GM23338 (cell line): ENCODE data around the gene SLX9. TPM values are rescaled to one million over a fixed set of nuclear protein-coding genes. Genes with fewer than 3 reads are reported as not detected.

ENCODE experiments used
- ATAC-seq: fragments of 200-7000 bp; cut with Tn5 transposase; 3 replicates; pipeline ENCODE4 v1.9.1; 2020
- DNase-seq: peaks from one replicate; pipeline ENCODE4 v3.0.0-alpha.2; 2015; ENCODE audit warnings: low spot score
- H2AFZ ChIP-seq: fragments of 200-600 bp; sonication (generic); 2 replicates; pipeline ENCODE4 v1.8.0; 2016; ENCODE audit warnings: antibody characterized with exemption, mild to moderate bottlenecking, moderate library complexity
- H3F3A ChIP-seq: fragments of 200-600 bp; sonication (generic); replicated peaks from 2 replicates; pipeline ENCODE4 v1.8.0; 2017; ENCODE audit warnings: antibody characterized with exemption, mixed run types, low read depth
- H3K27ac ChIP-seq: fragments of 200-600 bp; sonication (generic); 2 replicates; pipeline ENCODE4 v1.6.1; 2016; ENCODE audit warnings: low read depth
- H3K27me3 ChIP-seq: fragments of 200-600 bp; sonication (generic); 2 replicates; pipeline ENCODE4 v1.8.0; 2016; ENCODE audit warnings: mild to moderate bottlenecking, mixed run types, moderate library complexity; ENCODE audit not compliant: insufficient read depth
- H3K36me3 ChIP-seq: fragments of 200-600 bp; sonication (generic); 2 replicates; pipeline ENCODE4 v1.8.0; 2016; ENCODE audit warnings: mild to moderate bottlenecking; ENCODE audit not compliant: insufficient read depth
- H3K4me1 ChIP-seq: fragments of 200-600 bp; sonication (generic); 2 replicates; pipeline ENCODE4 v1.8.0; 2016; ENCODE audit warnings: mild to moderate bottlenecking, moderate library complexity; ENCODE audit not compliant: insufficient read depth
- H3K4me2 ChIP-seq: fragments of 200-600 bp; sonication (generic); 2 replicates; pipeline ENCODE4 v1.7.1; 2017; ENCODE audit warnings: mixed run types
- H3K4me3 ChIP-seq: fragments of 200-600 bp; sonication (generic); 2 replicates; pipeline ENCODE4 v1.6.1; 2016; ENCODE audit warnings: mixed run types
- H3K79me2 ChIP-seq: fragments of 200-600 bp; sonication (generic); replicated peaks from 2 replicates; pipeline ENCODE4 v1.8.0; 2017; ENCODE audit warnings: mild to moderate bottlenecking; ENCODE audit not compliant: insufficient read depth
- H3K9me2 ChIP-seq: fragments of 200-600 bp; sonication (generic); 2 replicates; pipeline ENCODE4 v1.8.0; 2017; ENCODE audit not compliant: insufficient read depth
- H4K20me1 ChIP-seq: fragments of 200-600 bp; sonication (generic); replicated peaks from 2 replicates; pipeline ENCODE4 v1.8.0; 2017; ENCODE audit warnings: mild to moderate bottlenecking; ENCODE audit not compliant: insufficient read depth
- H3K27ac Mint-ChIP-seq: 2 replicates; pipeline ENCODE4 v1.8.0; 2020; ENCODE audit warnings: inconsistent platforms, mild to moderate bottlenecking, moderate library complexity, mixed read lengths
- H3K27me3 Mint-ChIP-seq: 3 replicates; pipeline ENCODE4 v1.8.0; 2022; ENCODE audit warnings: low read depth, mild to moderate bottlenecking, moderate library complexity, mixed read lengths, inconsistent platforms; ENCODE audit not compliant: insufficient read depth, poor library complexity
- H3K36me3 Mint-ChIP-seq: 3 replicates; pipeline ENCODE4 v1.8.0; 2021; ENCODE audit warnings: low read depth, mild to moderate bottlenecking, inconsistent platforms, moderate library complexity, mixed read lengths
- H3K4me1 Mint-ChIP-seq: 3 replicates; pipeline ENCODE4 v1.8.0; 2020; ENCODE audit warnings: mild to moderate bottlenecking, inconsistent platforms, mixed read lengths
- H3K4me3 Mint-ChIP-seq: 3 replicates; pipeline ENCODE4 v1.8.0; 2021; ENCODE audit warnings: moderate library complexity, mild to moderate bottlenecking, inconsistent platforms, mixed read lengths
- H3K9me3 Mint-ChIP-seq: 3 replicates; pipeline ENCODE4 v1.8.0; 2020; ENCODE audit warnings: moderate library complexity, mild to moderate bottlenecking, inconsistent platforms, mixed read lengths
- CREB1 ChIP-seq: fragments of 250-450 bp; sonication (Bioruptor Pico); IDR thresholded peaks from 2 replicates; pipeline ENCODE4 v1.5.0; 2020; ENCODE audit warnings: low read depth, mild to moderate bottlenecking, moderate library complexity
- CTCF ChIP-seq, 2 experiments: fragments of 200-600 bp in 1 of 2; sonication (generic) in 1 of 2; conservative IDR thresholded peaks; 2 replicates each; pipeline versions ENCODE4 v1.5.1 to v1.6.1; 2016 to 2017; ENCODE audit warnings: antibody characterized with exemption in 2 of 2, low read depth in 2 of 2, mild to moderate bottlenecking in 2 of 2, moderate library complexity in 1 of 2
- ETS1 ChIP-seq: IDR thresholded peaks from 2 replicates; pipeline ENCODE4 v1.6.1; 2016; ENCODE audit warnings: antibody characterized with exemption
- EZH2 ChIP-seq: fragments of 200-600 bp; sonication (generic); IDR thresholded peaks from one replicate; pipeline ENCODE4 v1.8.0; 2017; ENCODE audit warnings: antibody characterized with exemption, mild to moderate bottlenecking, low read depth; ENCODE audit not compliant: unreplicated experiment
- EZH2phosphoT487 ChIP-seq: fragments of 200-600 bp; sonication (generic); IDR thresholded peaks from one replicate; pipeline ENCODE4 v1.8.1; 2018; ENCODE audit warnings: antibody characterized with exemption; ENCODE audit not compliant: unreplicated experiment
- REST ChIP-seq: IDR thresholded peaks from one replicate; pipeline ENCODE4 v1.6.1; 2018; ENCODE audit warnings: antibody characterized with exemption; ENCODE audit not compliant: unreplicated experiment
- STAT1 ChIP-seq: IDR thresholded peaks from one replicate; pipeline ENCODE4 v1.6.1; 2016; ENCODE audit warnings: antibody characterized with exemption; ENCODE audit not compliant: unreplicated experiment
- ZNF114 ChIP-seq: fragments of 250-450 bp; sonication (Bioruptor Pico); IDR thresholded peaks from 2 replicates; pipeline ENCODE4 v1.5.0; 2020; ENCODE audit warnings: mild to moderate bottlenecking, moderate library complexity
- ZNF462 ChIP-seq: fragments of 250-450 bp; sonication (Bioruptor Pico); IDR thresholded peaks from 2 replicates; pipeline ENCODE4 v1.5.0; 2020; ENCODE audit warnings: mild to moderate bottlenecking, moderate library complexity
- polyA plus RNA-seq: library from polyadenylated mRNA; unstranded; fragments of >200 nt; fragmentation: Nextera tagmentation; extraction: Ambion mirVana; gene quantifications from 2 replicates; pipeline ENCODE4 v1.2.1, GENCODE V29; 2016
- total RNA-seq: library from RNA; depleted of rRNA; stranded (reverse); fragments of >200 nt; shearing (Covaris generic); gene quantifications from 2 replicates; pipeline ENCODE4 v1.2.3, GENCODE V29; 2014

The SLX9 gene
- total and polyA plus RNA-seq, 2 experiments from 2014 or later = 41.5 to 46.9 TPM

- no peak for TF ChIP-seq REST
- TF ChIP-seq EZH2phosphoT487 = no peak
- TF ChIP-seq ETS1 = no peak
Observed at GRCh38 chr21:45019887-45020537, 80.2 kb downstream of the SLX9 start (continued).

- no peak overlapping the region for H3K4me2 ChIP-seq
- no peaks in the 10 kb centered on the region for H3K79me2 ChIP-seq
- no peaks in the 10 kb centered on the region for H3K36me3 ChIP-seq
- peaks cover 6% of the 10 kb centered on the region; the same call in 1 of the 3 replicates for H3K4me1 Mint-ChIP-seq
- H3K4me3 Mint-ChIP-seq = no peak overlapping the region
- peaks cover 2% of the 10 kb centered on the region; the same call in 1 of the 2 replicates for H3K4me1 ChIP-seq
- H3K4me3 ChIP-seq = no peak overlapping the region
- peaks cover 15% of the 10 kb centered on the region for H3K9me3 Mint-ChIP-seq
- no peak for DNase-seq
- no peaks in the 10 kb centered on the region for H3K9me2 ChIP-seq
- H3K27ac Mint-ChIP-seq = no peak overlapping the region
- H2AFZ ChIP-seq = no peak overlapping the region
- H3K27me3 ChIP-seq = peaks cover 21% of the 10 kb centered on the region
- H3K36me3 Mint-ChIP-seq = peaks cover 4% of the 10 kb centered on the region; the same call in 2 of the 3 replicates
- peaks cover 22% of the 10 kb centered on the region for H3K27me3 Mint-ChIP-seq
- no peaks in the 10 kb centered on the region for H3F3A ChIP-seq
- H3K27ac ChIP-seq = no peak overlapping the region
- no peak for ATAC-seq
- no peaks in the 10 kb centered on the region; the same call in 1 of the 2 replicates for H4K20me1 ChIP-seq
- TF ChIP-seq ZNF114 (no peak), CTCF (conservative IDR thresholded peaks at IDR 0.05; ENCODE audit: low read depth in 2 of 2) (no peak), ZNF462 (CRISPR knock-in tag) (no peak), EZH2 (no peak), CREB1 (CRISPR knock-in tag) (no peak), STAT1 (no peak)
Observed at GRCh38 chr21:45020629-45021427, 81.0 kb downstream of the SLX9 start.
